ENCODE measurements around the gene ASB18. TPM values are rescaled to one million over a fixed set of nuclear protein-coding genes. Genes with fewer than 3 reads are reported as not detected.

Gene ASB18
- total and polyA plus RNA-seq, 2 of the 4 experiments (the other 2 are of a cell fraction), result not detected

DNA sequence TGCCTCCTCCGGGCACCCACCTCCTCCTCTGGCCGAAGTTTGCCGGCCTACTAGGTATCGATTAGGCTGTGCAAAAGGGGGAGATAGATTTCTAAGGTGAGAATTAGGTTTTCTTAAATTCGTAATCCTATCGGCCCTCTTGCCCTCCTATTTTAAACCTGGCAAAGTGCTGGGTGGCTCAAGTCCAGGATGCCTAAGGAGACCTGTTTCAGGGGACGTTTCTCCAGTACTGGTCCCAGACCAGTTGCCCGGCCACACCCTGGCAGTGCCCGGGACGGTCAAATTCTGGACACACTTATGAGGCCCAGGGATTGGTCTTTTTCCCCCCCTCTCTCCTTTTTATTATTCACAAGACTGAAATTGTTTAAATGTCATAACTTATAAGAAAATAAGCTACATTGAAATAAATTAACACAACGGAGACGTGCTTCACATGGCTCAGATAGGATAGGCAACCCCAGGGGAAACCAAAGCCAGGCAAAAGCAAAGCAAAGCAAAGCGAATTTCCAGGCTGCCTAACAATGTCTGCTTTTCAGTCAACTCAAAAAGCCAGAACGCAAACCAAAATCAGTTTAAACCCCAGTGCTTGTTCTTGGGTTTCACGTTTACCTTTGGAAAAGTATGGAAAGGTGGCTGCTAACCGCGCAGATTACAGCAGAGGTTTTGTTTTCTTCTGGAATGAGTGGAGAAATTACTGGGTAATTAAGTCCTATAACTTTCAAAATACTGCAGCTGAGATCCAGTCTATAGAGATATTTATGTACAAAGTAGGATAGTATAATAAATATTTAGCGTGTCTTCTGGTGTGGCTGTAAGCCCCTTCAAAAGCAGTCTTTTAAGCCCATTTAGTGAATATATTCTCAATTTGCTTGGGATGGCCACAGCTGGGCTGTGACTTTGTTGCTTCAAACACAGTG is 99.0 kb downstream of the ASB18 start:
- no peak overlapping the region for H4K5ac ChIP-seq (ENCODE audit: low read depth, low read length)
- intact Hi-C loops (cut with micrococcal nuclease), result no loop called here
- CTCF ChIA-PET, result interaction anchor here (0.7 to 1.3 kb wide), 2 partner anchors 386 to 721 kb away, joined by 3 read pairs; no protein-coding TSS in a partner anchor

More for the DNA sequence above, 99.0 kb downstream of the ASB18 start:
- H3K14ac ChIP-seq (replicated peaks; ENCODE audit: low read depth, low read length), result no peak overlapping the region
- no peak for TF ChIP-seq NFE2L2 (IDR thresholded peaks at IDR 0.05; ENCODE audit: low read depth, low read length)
- TF ChIP-seq, protein P1, sequence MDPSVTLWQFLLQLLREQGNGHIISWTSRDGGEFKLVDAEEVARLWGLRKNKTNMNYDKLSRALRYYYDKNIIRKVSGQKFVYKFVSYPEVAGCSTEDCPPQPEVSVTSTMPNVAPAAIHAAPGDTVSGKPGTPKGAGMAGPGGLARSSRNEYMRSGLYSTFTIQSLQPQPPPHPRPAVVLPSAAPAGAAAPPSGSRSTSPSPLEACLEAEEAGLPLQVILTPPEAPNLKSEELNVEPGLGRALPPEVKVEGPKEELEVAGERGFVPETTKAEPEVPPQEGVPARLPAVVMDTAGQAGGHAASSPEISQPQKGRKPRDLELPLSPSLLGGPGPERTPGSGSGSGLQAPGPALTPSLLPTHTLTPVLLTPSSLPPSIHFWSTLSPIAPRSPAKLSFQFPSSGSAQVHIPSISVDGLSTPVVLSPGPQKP (IDR thresholded peaks at IDR 0.05; ENCODE audit: borderline replicate concordance, low read depth, low read length), result no peak
- TF ChIP-seq POLR2A (IDR thresholded peaks at IDR 0.05; ENCODE audit: low read depth, low read length), result no peak
- no peak overlapping the region for H3K27ac ChIP-seq (ENCODE audit: insufficient read depth, low read length)
- no peak overlapping the region for H3K4me3 ChIP-seq (ENCODE audit: insufficient read depth, low read depth, low read length)
- BruUV-seq (replicated peaks), result no TSS peak
- H3K4me1 ChIP-seq (ENCODE audit: control insufficient read depth, insufficient read depth, low read length), result peaks cover 2% of the 10 kb centered on the region; the same call in 1 of the 2 replicates
- no peaks in the 10 kb centered on the region; the same call in 1 of the 2 replicates for H3K9me1 ChIP-seq (ENCODE audit: insufficient read depth, low read length)
- H3K79me1 ChIP-seq (ENCODE audit: low read depth in 1 of 2, low read length in 2 of 2), result no peaks in the 10 kb centered on the region
- no peak overlapping the region for H3K9ac ChIP-seq (ENCODE audit: low read depth, low read length)
- H3K9me3 ChIP-seq (ENCODE audit: control insufficient read depth, insufficient read depth, low read length), result peaks cover 17% of the 10 kb centered on the region; the same call in 1 of the 2 replicates
- H3K23ac ChIP-seq (ENCODE audit: low read depth, low read length), result no peak overlapping the region
- no peak for DNase-seq
- in situ Hi-C loops (cut with MboI; ENCODE audit: low sequenced_read_pairs), result loop anchor here (25.0 kb wide), 1 partner anchor 553 kb away; no protein-coding TSS in a partner anchor
- no peak overlapping the region for H2BK15ac ChIP-seq (ENCODE audit: low read depth, low read length)
- no peak overlapping the region for H3K18ac ChIP-seq (ENCODE audit: low read depth, low read length)
- H2AFZ ChIP-seq (replicated peaks; ENCODE audit: low read length, poor library complexity), result no peak overlapping the region
- H2AK9ac ChIP-seq (replicated peaks; ENCODE audit: low read depth, low read length, poor library complexity), result no peak overlapping the region
- H4K8ac ChIP-seq (ENCODE audit: low read depth in 2 of 2, low read length in 2 of 2), result no peak overlapping the region
- no peak overlapping the region for H3K56ac ChIP-seq (ENCODE audit: extremely low read depth, insufficient read depth, low read length)
- no peak overlapping the region for H3K4ac ChIP-seq (ENCODE audit: low read depth, low read length)
- WGBS, 2 experiments (ENCODE audit: extremely low coverage in 2 of 2, insufficient read length in 1 of 2), result 35% methylated on average over 2 of the region's 18 CpGs; no CpG with 5 or more reads in 1 of the 2 experiments
- H2AK5ac ChIP-seq (ENCODE audit: low read depth, low read length), result no peak overlapping the region
- H4K20me1 ChIP-seq (ENCODE audit: insufficient read depth, low read length), result no peaks in the 10 kb centered on the region; the same call in none of the 2 replicates
- no peak overlapping the region; the same call in 1 of the 2 replicates for H3K4me2 ChIP-seq (ENCODE audit: low read depth, low read length)
- dilution Hi-C loops (cut with HindIII; ENCODE audit: low sequenced_read_pairs, unreplicated experiment), result no loop called here
- no peaks in the 10 kb centered on the region for H3K36me3 ChIP-seq (ENCODE audit: control insufficient read depth, insufficient read depth, low read length)
- no peak overlapping the region for H4K91ac ChIP-seq (ENCODE audit: insufficient read depth, low read depth, low read length)
- peaks cover 99% of the 10 kb centered on the region for H3K27me3 ChIP-seq (ENCODE audit: control insufficient read depth, insufficient read depth, low read length)
- POLR2A ChIA-PET (ENCODE audit: unreplicated experiment), result no interaction called here
- no peak overlapping the region for H2BK5ac ChIP-seq (ENCODE audit: low read depth, low read length, poor library complexity, severe bottlenecking)
- H2BK120ac ChIP-seq (ENCODE audit: low read depth, low read length), result no peak overlapping the region
- ATAC-seq (ENCODE audit: low read depth), result no peak
- H2BK20ac ChIP-seq (ENCODE audit: low read depth, low read length), result no peak overlapping the region
